Measurements from ENCODE around the gene GOLGA8A.
"Not testable (repeated sequence)": the region's sequence is repeated elsewhere in the genome, so short reads cannot be mapped to it uniquely, and the experiment has no call there.

GRCh38 chr15:34418435-34418834, 19.2 kb downstream of the GOLGA8A start:
- TF ChIP-seq CTCF, POLR2A (IDR thresholded peaks at IDR 0.05): not testable (repeated sequence)
